Raji (cell line): Measurements from ENCODE around the gene WNT2B.

ENCODE experiments used
- POLR2A ChIP-seq: IDR thresholded peaks from 2 replicates; pipeline ENCODE4 v1.6.1; 2011; ENCODE audit warnings: low read depth, low read length, control low read depth; ENCODE audit not compliant: insufficient read depth

Gene WNT2B

GRCh38 chr1:112564081-112564480 is 55.3 kb downstream of the WNT2B start:
- no peak for TF ChIP-seq POLR2A

- TF ChIP-seq POLR2A = no peak
Measured at GRCh38 chr1:112565800-112566199, 57.0 kb downstream of the WNT2B start.

DNA sequence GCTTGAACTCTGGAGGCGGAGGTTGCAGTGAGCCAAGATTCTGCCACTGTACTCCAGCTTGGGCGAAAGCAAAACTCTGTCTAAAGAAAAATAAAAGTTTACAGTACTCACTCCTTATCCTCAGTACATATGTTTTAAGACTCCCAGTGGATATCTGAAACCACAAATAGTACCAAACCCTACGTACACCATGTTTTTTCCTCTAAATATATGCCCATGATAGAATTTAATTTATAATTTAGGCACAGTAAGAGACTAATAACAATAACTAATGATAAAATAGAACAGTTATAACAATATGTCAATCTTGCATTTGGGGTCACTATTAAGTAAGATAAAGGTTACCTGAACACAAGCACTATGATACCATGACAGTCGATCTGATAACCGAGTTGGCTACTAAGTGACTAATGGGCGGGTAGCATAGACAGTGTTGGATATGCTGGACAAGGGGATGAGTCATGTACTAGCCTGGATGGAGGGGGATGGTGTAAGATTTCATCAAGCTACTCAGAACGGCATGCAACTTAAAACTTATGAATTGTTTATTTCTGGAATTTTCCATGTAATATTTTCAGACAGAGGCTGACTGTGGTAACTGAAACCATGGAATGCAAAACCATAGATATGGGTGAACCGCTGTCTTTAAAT is 66.5 kb downstream of the WNT2B start:
- TF ChIP-seq POLR2A = no peak

- no peak for TF ChIP-seq POLR2A
Measured at GRCh38 chr1:112576240-112576639, 67.5 kb downstream of the WNT2B start.
